ENCODE data around the gene RGL1.

DNA sequence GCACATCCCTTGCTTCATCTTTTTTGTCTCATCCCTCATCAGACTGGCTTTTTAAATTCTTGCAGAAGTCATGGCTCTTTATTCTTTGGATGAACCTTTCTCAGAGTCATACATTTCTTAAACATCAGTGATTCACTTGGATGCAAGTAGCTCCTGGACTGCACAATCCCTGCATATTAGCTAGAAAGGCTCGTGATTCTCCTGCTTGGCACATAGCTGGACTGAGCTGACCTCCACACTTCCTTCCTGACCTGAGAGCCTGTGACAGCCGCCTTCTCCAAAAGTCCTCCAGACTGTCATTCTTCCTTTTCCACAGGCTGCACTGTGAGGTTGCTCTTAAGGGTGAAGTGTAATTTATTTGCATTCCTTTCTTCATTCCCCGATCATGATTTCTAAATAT lies 109.4 kb downstream of the RGL1 start:
- TF ChIP-seq, protein P1, sequence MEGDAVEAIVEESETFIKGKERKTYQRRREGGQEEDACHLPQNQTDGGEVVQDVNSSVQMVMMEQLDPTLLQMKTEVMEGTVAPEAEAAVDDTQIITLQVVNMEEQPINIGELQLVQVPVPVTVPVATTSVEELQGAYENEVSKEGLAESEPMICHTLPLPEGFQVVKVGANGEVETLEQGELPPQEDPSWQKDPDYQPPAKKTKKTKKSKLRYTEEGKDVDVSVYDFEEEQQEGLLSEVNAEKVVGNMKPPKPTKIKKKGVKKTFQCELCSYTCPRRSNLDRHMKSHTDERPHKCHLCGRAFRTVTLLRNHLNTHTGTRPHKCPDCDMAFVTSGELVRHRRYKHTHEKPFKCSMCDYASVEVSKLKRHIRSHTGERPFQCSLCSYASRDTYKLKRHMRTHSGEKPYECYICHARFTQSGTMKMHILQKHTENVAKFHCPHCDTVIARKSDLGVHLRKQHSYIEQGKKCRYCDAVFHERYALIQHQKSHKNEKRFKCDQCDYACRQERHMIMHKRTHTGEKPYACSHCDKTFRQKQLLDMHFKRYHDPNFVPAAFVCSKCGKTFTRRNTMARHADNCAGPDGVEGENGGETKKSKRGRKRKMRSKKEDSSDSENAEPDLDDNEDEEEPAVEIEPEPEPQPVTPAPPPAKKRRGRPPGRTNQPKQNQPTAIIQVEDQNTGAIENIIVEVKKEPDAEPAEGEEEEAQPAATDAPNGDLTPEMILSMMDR (IDR thresholded peaks at IDR 0.05): no peak
- no peak for TF ChIP-seq EP300 (IDR thresholded peaks at IDR 0.05)
